GM19351 (cell line): ENCODE data around the gene E2F3.

ENCODE experiments used
- ATAC-seq: cut with Tn5 transposase; IDR thresholded peaks from one replicate; pipeline ENCODE4 v1.9.1; 2021; ENCODE audit warnings: mild to moderate bottlenecking, moderate library complexity; ENCODE audit not compliant: unreplicated experiment

Gene E2F3

DNA sequence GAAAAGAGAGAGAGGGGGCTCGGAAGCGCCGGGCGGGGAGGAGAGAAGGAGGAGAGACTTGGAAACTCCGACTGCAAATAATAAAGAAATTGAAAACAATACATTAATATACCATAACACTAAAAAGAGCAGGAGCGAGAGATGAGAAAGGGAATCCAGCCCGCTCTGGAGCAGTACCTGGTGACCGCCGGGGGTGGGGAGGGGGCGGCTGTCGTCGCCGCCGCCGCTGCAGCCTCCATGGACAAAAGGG, 338 bp downstream of the E2F3 start:
- ATAC-seq = no peak

- ATAC-seq = no peak
Measured at GRCh38 chr6:20402342-20403069, 827 bp downstream of the E2F3 start.

DNA sequence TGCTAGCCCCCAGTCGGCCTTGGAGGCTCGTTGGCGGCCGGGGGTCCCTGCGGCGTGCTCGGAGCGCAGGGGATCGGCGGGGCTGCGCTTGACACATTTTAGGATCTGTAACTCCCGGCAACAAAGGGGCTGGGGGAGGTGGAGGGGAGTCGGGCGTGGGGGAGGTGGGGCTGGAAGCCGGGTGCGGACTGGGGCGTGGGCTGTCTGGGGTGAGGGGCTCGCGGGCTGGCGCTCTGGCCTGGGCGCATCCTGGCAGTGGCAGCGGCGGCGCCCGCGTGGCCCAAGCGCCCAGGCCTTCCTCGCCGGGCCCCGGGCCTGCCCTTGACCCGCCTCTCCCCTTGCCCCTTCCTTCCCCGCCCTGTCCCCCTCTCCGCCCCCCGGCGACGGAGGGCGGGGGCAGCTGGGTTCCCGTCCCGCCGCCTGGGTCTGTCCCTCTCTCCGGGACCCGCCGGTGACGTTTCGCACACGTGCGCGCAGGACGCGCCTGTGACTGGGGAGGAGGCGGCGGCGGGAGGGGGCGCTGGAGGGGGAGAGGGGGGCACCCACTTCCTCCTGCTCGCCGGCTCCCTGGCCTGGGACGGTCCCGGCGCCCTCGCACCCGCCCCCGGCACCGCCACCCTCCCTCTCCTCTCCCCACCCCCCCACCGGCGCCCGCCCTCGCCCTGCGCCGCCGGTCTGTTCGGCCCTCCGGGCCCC, 1.5 kb downstream of the E2F3 start:
- peak; percentile 44 for ATAC-seq

DNA sequence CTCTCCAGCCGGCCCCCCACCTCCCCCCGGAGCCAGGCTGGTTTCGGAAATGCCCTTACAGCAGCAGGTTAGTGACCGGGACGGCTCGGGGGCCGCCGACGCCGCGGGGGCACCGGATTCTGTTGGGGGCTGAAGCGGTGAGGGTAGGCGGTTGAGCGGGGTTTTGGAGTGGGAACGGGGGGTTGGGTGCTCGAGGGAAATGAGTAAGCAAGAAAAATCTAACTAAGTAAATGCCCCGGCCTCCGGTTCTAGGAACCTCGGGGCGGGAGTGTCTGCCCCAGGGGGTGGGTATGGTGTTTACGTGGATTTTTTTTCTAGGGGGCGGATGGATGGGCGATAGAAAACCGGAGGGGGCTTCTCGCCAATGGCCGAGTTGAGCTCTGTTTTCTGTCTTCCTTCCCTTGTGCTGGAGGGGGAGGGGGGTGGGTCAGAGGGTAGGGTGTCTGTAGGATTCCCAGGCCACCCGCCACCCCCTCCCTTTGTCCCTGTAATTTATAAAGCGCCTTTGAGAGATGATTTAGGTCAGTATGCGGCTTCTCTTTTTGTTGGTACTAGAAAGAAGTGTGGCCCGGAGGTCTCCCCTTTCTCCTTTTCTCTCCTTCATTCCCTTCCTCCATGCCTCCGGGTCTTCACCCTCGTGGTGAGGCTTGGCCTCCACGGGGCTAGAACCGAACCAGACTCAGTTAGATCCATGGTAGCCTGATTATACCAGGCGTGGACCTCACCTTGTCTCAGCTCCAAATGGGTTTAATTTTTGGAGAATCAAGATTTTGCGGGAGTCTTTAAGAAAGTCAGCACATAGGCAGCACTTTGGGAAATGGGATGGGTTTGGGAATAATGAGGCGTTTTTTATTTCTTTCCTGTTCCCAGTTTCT, 2.3 kb downstream of the E2F3 start:
- ATAC-seq = peak; percentile 1

- ATAC-seq = peak; percentile 30
Measured at GRCh38 chr6:20404641-20405032, 3.0 kb downstream of the E2F3 start.

GRCh38 chr6:20408851-20409250, 7.2 kb downstream of the E2F3 start:
- ATAC-seq = no peak

- ATAC-seq = peak; percentile 91
Measured at GRCh38 chr6:20409427-20409971, 7.8 kb downstream of the E2F3 start.

DNA sequence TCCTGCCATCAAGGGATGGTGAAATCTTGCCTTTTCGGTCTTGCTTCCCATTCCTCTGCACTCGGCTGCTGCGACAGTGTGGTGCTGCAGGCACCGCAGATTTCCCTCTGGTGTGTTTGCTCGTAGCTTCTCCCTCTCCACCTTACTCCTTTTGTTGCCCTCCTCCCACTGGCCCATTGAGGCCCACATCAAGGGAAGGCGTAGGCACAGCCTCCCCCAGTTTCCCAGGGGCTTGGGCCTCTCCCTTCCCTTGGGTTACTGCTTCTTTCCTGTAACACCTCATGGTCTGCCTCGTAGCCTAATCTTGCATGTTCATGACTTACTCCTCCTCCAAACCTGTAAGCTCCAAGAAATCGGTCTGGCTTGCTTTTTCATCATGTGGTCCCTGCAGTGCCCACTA, 9.9 kb downstream of the E2F3 start:
- no peak for ATAC-seq

DNA sequence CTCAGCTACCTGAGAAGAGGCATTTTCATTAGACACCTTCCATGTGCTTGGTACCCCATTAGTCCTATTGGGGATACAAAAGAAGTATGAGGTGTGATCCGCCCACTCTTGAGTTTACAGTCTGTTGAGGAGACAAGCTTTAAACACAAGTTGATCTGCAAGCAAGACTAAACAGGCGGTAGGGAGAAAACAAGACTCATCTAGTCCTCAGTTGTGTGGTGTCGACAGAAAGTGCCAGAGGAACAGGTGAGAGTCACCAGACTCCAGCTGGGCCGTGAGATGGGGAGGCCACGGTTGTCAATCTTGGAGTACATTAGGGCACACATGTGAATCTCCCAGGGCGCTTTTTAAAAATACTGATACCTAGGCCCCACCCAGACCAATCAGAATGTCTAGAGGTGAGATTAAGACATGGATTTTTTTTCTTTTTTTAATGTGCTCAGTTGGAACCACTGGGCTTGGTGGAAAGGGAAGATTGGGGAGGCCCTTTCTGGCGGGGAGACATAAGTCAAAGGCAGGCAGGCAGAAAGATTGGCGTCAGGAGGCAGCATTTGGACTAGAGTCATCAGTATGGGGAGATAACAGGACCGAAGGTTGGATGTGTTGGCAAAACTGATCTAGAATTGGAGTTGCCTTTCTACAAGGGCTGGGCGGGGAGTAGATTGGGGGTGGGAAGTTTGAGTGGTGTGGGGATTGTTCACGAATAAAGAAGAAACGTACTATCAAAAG, 10.4 kb downstream of the E2F3 start:
- ATAC-seq = no peak

GRCh38 chr6:20412682-20413073, 11.0 kb downstream of the E2F3 start:
- no peak for ATAC-seq

- ATAC-seq = no peak
Measured at GRCh38 chr6:20413826-20414225, 12.1 kb downstream of the E2F3 start.

DNA sequence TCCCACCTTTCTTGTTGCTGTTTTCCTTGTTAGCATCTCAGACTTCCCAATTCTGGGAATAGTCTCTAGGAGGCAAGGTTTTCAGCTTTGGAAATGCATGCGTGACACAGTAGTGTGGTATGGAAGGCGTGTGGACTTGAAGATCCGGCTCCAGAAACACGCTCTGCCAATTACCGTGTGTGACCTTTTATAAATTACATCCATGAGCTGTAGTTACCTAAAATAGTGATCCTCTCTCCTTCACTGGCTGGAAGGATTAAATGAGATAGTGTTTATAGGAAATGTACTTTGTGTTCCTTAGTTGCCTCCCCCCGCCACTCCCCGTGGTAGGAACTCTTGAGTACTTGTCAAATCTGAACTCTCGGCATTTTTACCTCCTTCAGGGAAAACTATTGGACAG, 13.0 kb downstream of the E2F3 start:
- ATAC-seq = no peak

- ATAC-seq = no peak
Measured at GRCh38 chr6:20415304-20415703, 13.6 kb downstream of the E2F3 start.

DNA sequence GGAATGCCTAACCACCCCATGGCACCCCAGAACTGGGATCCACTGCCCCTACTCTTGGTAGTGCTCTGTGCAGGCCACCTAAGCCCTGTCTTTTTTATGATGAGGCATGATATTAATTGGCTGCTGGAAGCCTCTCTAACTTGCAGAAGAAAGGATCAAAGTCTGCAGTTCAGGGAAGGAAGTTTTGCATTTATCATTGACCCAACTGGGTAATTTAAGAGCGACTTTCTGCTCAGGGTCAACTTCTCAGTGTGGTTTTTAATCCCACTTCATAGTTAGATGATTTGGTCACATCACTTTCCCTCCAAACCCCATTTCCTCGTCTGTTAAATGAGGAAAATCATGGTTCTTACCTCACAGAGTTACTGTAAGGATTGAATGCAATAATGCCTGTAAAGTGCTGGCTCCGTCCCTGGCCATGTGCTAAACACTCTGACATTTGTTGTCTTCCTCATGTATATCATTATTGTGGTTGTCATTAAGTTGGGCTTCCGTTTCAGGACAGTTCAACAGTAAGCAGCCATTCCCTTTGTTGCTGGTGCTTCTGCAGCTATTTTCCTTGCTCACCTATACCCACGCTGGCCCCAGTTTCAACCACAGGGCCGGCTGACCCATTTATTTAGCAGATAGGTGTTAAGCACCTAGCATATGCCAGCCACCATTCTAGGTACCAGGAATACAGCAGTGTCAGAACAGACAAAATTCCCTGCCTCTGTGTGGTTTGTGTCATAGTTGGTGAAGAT, 14.2 kb downstream of the E2F3 start:
- ATAC-seq = peak; percentile 40

- ATAC-seq = peak; percentile 20
Measured at GRCh38 chr6:20416567-20417345, 15.1 kb downstream of the E2F3 start.

DNA sequence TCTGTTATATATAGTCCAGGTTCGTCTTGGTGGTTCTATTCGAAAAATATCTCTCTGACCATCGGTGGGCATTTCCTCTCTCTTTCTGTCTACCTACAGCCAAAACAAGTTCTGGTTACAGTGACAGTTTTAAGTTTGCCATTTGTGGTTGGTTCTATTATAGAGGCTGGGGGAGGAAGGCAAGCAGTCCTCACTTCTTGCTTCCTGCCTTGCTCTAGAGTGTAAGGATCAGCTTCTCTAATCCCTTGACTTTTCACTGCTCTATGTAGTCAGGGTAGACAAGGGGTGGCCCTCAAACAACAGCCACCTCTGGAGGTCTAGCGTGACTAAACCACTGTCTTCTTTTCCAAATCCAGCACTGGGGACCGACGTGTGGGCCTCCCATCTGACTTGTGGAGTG, 16.1 kb downstream of the E2F3 start:
- peak; percentile 54 for ATAC-seq

- no peak for ATAC-seq
Measured at GRCh38 chr6:20426177-20427082, 24.8 kb downstream of the E2F3 start.

- ATAC-seq = peak; percentile 88
Measured at GRCh38 chr6:20427856-20428255, 26.2 kb downstream of the E2F3 start.
